ENCODE results near the gene CYP4F12. TPM values are rescaled to one million over a fixed set of nuclear protein-coding genes. Genes with fewer than 3 reads are reported as not detected.
"Not testable (repeated sequence)": the region's sequence is repeated elsewhere in the genome, so short reads cannot be mapped to it uniquely, and the experiment has no call there.

The CYP4F12 gene
- total RNA-seq, 1 donor from 2014 or later, result not detected

DNA sequence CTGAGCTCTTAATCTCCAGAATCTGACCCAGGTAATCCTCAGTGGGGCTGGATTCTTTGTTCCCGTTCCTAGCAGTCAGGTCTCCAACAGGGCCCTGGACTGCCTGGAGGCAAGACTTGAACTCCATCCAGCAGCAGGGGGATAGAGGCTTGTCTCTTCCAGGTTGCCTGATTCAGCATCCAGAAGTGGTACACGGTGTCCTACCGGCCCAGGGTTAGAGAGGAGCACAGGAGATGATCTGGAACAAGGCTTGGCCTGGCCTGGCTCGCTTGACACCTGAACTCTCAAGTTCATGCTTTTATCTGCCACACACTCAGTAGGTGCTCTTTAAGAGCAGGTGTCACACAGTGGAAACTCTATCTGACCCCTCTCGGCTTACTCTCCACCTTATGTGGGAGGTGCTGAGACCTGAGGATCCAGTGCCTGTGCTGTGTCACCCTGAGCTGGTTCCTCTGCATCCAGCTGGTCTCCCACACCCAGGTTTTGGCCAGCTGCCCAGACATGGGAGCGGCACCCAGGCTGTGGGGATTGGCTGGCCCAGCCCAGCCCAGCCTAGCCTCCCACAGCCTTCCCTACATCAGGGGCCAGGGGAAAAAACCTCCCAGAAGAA is 32.5 kb upstream of the CYP4F12 start, which contains the start of gene CYP4F3:
Gene CYP4F3 (plus strand): TSS at position 604 of the 610 bp plus-strand sequence. CDS start 519 bp downstream, outside the sequence.
- H3K4me1 Mint-ChIP-seq (ENCODE audit: low read depth), result no peaks in the 10 kb centered on the region
- H3K27me3 Mint-ChIP-seq (ENCODE audit: low read depth), result no peaks in the 10 kb centered on the region
- H3K36me3 Mint-ChIP-seq (ENCODE audit: low read depth), result no peaks in the 10 kb centered on the region
- H3K27ac Mint-ChIP-seq, result no peak within 1 kb of the TSS
- H3K9me3 Mint-ChIP-seq, result no peaks in the 10 kb centered on the region
- intact Hi-C loops (cut with micrococcal nuclease), result no loop called here
- no peak for DNase-seq (ENCODE audit: low spot score)
- H3K4me3 Mint-ChIP-seq (ENCODE audit: low read depth), result no peak within 1 kb of the TSS

DNA sequence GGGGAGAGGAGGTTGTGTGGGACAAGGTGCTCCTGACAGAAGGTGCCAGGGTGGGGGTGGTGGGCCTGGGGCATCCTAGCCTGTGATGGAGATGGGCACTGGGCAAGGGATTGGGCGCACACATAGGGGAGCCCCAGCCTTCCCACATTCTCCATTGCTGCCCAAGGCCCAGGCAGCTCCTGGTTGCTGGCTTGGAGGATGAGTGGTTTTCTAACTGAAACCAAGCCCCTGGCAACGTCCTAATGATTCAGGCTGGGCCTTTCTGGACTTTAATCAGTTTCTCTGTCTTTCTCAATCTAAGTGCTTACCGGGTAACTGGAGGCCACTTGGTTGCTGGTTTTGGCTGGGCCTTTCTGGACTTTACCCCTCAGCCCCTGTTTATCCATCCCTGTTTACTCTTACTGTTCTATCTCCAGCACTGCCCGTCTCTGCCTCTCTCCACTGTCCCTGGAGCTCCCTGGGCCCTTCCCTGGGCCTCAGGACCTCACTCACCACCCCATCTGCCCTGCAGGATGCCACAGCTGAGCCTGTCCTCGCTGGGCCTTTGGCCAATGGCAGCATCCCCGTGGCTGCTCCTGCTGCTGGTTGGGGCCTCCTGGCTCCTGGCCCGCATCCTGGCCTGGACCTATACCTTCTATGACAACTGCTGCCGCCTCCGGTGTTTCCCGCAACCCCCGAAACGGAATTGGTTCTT is 31.8 kb upstream of the CYP4F12 start:
- DNase-seq (ENCODE audit: low spot score), result no peak
- Mint-ChIP-seq H3K4me1 (ENCODE audit: low read depth) (no peaks in the 10 kb centered on the region), H3K4me3 (ENCODE audit: low read depth) (no peak overlapping the region), H3K27ac (no peak overlapping the region), H3K9me3 (no peaks in the 10 kb centered on the region), H3K27me3 (ENCODE audit: low read depth) (no peaks in the 10 kb centered on the region), H3K36me3 (ENCODE audit: low read depth) (no peaks in the 10 kb centered on the region)
- intact Hi-C loops (cut with micrococcal nuclease), result no loop called here

DNA sequence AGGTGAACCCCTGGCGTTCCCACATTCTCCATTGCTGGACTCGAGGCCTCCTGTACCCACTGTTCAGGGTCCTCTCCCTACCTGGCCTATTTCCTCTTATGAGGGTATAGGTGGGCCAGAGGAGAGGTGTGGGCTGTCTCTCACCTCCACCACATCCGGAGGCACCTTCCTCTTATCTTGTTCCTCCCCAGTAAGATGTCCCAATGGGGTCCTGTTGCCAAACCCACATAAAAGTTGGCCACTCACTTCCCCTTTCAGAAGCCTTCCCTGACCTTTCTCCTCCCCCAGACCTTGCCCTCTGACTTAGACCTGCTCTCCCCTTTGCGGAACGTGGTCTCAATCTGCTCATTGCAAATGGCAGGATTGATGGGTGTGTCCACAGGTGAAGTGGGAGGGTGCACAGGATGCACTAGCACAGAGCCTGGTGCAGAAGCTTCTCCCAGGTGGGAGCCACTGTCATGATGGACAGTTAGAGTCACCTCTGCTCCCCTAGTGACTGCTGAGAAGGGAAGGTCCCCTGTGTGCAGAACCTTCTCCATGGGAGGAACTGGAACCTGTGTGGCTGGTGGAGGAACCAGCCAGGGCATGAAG is 30.9 kb upstream of the CYP4F12 start:
- Mint-ChIP-seq H3K4me3 (ENCODE audit: low read depth) (no peak overlapping the region), H3K36me3 (ENCODE audit: low read depth) (no peaks in the 10 kb centered on the region), H3K27ac (no peak overlapping the region), H3K9me3 (no peaks in the 10 kb centered on the region), H3K27me3 (ENCODE audit: low read depth) (no peaks in the 10 kb centered on the region), H3K4me1 (ENCODE audit: low read depth) (no peaks in the 10 kb centered on the region)
- DNase-seq (ENCODE audit: low spot score), result no peak
- intact Hi-C loops (cut with micrococcal nuclease), result no loop called here

DNA sequence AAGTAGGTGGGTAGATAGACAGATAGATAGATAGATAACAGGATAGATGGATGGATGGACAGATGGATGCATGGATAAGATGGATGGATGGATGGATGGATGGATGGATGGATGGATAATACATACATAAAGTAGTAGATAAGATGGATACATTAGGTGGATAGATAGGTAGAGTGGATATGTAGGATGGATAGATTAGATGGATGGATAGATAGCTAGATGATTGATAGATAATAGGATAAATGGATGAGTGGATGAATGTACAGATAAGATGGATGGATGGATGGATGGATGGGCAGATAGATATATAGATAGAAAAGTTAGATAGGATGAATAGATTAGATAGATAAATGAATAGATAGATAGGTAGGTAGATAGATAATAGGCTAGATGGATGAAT is 30.1 kb upstream of the CYP4F12 start:
- intact Hi-C loops (cut with micrococcal nuclease), result no loop called here
- Mint-ChIP-seq H3K4me3 (ENCODE audit: low read depth) (no peak overlapping the region), H3K4me1 (ENCODE audit: low read depth) (no peaks in the 10 kb centered on the region), H3K27me3 (ENCODE audit: low read depth) (no peaks in the 10 kb centered on the region), H3K36me3 (ENCODE audit: low read depth) (no peaks in the 10 kb centered on the region), H3K27ac (no peak overlapping the region), H3K9me3 (no peaks in the 10 kb centered on the region)
- DNase-seq (ENCODE audit: low spot score), result no peak

DNA sequence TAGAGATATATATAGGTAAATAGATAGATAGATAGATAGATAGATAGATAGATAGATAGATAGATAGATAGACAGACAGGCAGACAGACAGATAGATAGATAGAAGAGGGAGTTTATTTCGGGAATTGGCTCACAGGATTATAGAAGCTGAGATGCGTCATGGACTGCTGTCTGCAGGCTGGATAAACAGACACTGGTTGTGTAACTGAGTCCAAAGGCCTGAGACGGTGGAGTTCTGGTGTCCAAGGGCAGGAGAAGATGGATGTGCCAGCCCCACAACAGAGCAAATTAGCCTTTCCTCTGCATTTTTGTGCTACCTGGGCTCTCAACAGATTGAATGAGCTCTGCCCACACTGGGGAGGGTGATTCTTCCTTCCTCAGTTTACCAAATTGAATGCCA is 29.5 kb upstream of the CYP4F12 start:
- Mint-ChIP-seq H3K9me3 (no peaks in the 10 kb centered on the region), H3K36me3 (ENCODE audit: low read depth) (no peaks in the 10 kb centered on the region), H3K27me3 (ENCODE audit: low read depth) (no peaks in the 10 kb centered on the region), H3K4me1 (ENCODE audit: low read depth) (no peaks in the 10 kb centered on the region), H3K4me3 (ENCODE audit: low read depth) (no peak overlapping the region), H3K27ac (no peak overlapping the region)
- intact Hi-C loops (cut with micrococcal nuclease), result no loop called here
- no peak for DNase-seq (ENCODE audit: low spot score)

DNA sequence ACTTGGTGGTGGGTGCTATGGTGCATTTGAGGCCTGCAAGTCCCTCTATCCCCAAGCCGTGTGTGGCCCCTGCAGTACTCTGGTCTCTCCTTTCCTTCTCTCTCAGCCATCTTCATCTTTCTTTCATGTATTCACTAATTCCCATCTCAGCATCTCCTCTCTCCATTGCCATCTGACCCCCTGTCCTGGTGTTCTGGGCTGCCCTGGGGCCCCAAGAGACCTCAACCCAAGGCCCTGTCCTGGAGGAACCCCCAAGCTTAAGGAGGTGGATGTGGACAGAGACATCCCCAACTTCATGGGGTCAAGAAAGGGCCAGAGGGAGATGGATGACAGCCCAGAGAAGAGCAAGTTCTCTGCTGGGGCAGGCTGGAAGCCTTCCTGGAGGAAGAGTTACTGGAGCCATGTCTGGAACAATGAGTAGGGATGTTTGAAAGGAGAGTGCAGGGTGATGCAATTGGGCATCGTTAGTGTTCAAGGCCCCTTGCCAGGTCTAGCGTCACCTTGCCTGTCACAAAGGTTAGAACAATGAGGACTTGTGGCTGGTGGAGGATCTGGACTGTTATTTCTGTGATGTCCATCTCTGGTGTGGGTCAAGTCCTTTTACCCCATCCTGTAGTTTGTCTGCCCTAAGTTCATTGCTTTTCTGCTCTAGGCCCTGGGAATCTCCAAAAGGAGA is 28.7 kb upstream of the CYP4F12 start:
- no peaks in the 10 kb centered on the region for H3K4me1 Mint-ChIP-seq (ENCODE audit: low read depth)
- H3K4me3 Mint-ChIP-seq (ENCODE audit: low read depth), result no peak overlapping the region
- no peaks in the 10 kb centered on the region for H3K27me3 Mint-ChIP-seq (ENCODE audit: low read depth)
- no peak for DNase-seq (ENCODE audit: low spot score)
- intact Hi-C loops (cut with micrococcal nuclease), result no loop called here
- no peak overlapping the region for H3K27ac Mint-ChIP-seq
- no peaks in the 10 kb centered on the region for H3K9me3 Mint-ChIP-seq
- no peaks in the 10 kb centered on the region for H3K36me3 Mint-ChIP-seq (ENCODE audit: low read depth)

DNA sequence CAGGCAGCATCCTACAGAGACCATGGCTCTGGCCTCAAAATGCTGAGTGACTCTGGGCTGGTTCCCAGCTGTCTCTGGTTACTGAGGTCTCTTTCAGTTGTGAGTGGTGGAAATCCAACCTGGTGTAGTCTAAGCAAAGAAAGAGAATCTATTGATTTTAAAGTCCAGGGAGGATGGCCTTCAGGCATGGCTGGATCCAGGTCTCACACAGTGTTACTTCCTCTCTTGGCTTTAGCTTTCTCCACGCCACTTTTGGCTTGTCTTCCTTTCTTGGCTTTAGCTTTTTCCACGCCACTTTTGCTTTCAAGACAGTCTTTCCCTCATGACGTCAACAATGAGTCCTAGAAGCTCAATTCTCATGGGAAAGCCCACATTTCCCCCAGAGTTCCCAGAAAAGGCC is 28.1 kb upstream of the CYP4F12 start:
- no peak overlapping the region for H3K27ac Mint-ChIP-seq
- H3K27me3 Mint-ChIP-seq (ENCODE audit: low read depth), result no peaks in the 10 kb centered on the region
- no peaks in the 10 kb centered on the region for H3K4me1 Mint-ChIP-seq (ENCODE audit: low read depth)
- intact Hi-C loops (cut with micrococcal nuclease), result no loop called here
- DNase-seq (ENCODE audit: low spot score), result no peak
- no peaks in the 10 kb centered on the region for H3K36me3 Mint-ChIP-seq (ENCODE audit: low read depth)
- H3K4me3 Mint-ChIP-seq (ENCODE audit: low read depth), result no peak overlapping the region
- H3K9me3 Mint-ChIP-seq, result no peaks in the 10 kb centered on the region

DNA sequence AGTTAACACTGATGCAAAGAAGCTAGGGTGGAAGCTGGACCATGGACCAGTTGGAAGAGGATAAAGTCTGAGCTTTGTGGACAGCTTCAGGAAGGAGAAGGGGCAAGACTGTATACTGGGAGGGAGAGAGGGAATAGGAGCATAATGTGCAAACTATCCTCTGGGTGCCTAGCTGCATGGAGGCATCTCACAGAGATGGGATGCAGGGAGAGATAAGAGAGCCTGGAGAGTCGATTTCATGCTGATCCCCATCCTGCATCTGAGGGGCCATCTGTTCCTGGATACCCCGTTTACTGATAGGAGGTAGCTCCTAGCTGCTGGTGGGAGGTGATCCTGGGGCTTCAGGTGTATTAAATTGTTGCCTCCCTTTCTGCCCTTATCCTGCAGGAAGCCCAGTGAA is 23.4 kb upstream of the CYP4F12 start:
- Mint-ChIP-seq H3K36me3 (ENCODE audit: low read depth) (no peaks in the 10 kb centered on the region), H3K9me3 (no peaks in the 10 kb centered on the region), H3K4me1 (ENCODE audit: low read depth) (no peaks in the 10 kb centered on the region), H3K4me3 (ENCODE audit: low read depth) (no peak overlapping the region), H3K27me3 (ENCODE audit: low read depth) (peaks cover 2% of the 10 kb centered on the region), H3K27ac (no peak overlapping the region)
- no peak for DNase-seq (ENCODE audit: low spot score)
- intact Hi-C loops (cut with micrococcal nuclease), result no loop called here

DNA sequence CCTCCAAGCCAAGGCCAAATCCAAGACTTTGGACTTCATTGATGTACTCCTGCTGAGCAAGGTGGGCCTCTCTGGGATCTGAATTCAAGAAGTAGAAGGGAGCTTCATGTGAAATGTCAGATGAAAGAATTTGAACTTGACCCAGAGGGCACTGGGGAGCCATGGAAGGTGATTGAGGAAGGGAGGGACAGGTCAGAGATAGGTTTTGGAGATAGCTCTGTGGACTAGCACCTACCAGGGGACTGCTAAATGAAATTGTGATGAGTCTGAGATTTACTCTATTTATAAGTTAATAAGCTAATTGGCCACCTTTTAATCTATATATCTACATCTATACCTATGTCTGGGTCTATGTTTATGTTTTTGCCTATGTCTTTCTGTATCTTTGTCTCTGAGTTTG is 22.8 kb upstream of the CYP4F12 start:
- intact Hi-C loops (cut with micrococcal nuclease), result not testable (repeated sequence)

DNA sequence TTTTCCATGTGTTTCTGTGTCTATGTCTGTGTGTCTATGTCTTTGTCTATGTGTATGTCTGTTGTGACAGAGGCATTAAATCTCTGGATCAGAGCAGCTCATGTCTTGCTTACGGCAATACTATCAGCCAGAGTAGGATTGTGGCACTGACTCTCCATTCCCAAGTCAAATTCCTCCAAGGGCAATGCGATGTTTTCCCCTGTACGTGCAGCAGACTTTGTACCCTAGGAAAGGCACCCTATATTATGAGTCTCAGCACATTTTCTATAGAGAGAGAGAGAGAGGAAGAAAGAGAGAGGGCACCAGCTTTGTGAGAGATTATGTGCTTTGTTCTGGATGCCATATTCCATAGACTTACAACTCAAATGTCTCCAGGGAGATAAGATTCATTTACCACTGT is 21.1 kb upstream of the CYP4F12 start:
- peaks cover 2% of the 10 kb centered on the region for H3K27me3 Mint-ChIP-seq (ENCODE audit: low read depth)
- DNase-seq (ENCODE audit: low spot score), result no peak
- no peaks in the 10 kb centered on the region for H3K9me3 Mint-ChIP-seq
- H3K4me1 Mint-ChIP-seq (ENCODE audit: low read depth), result no peaks in the 10 kb centered on the region
- intact Hi-C loops (cut with micrococcal nuclease), result no loop called here
- H3K27ac Mint-ChIP-seq, result no peak overlapping the region
- no peak overlapping the region for H3K4me3 Mint-ChIP-seq (ENCODE audit: low read depth)
- H3K36me3 Mint-ChIP-seq (ENCODE audit: low read depth), result no peaks in the 10 kb centered on the region

More for the DNA sequence above, 22.8 kb upstream of the CYP4F12 start:
- H3K9me3 Mint-ChIP-seq; H3K27me3 Mint-ChIP-seq (ENCODE audit: low read depth); H3K27ac Mint-ChIP-seq; DNase-seq (ENCODE audit: low spot score); H3K4me1 Mint-ChIP-seq (ENCODE audit: low read depth); H3K4me3 Mint-ChIP-seq (ENCODE audit: low read depth); H3K36me3 Mint-ChIP-seq (ENCODE audit: low read depth): not testable (repeated sequence)

DNA sequence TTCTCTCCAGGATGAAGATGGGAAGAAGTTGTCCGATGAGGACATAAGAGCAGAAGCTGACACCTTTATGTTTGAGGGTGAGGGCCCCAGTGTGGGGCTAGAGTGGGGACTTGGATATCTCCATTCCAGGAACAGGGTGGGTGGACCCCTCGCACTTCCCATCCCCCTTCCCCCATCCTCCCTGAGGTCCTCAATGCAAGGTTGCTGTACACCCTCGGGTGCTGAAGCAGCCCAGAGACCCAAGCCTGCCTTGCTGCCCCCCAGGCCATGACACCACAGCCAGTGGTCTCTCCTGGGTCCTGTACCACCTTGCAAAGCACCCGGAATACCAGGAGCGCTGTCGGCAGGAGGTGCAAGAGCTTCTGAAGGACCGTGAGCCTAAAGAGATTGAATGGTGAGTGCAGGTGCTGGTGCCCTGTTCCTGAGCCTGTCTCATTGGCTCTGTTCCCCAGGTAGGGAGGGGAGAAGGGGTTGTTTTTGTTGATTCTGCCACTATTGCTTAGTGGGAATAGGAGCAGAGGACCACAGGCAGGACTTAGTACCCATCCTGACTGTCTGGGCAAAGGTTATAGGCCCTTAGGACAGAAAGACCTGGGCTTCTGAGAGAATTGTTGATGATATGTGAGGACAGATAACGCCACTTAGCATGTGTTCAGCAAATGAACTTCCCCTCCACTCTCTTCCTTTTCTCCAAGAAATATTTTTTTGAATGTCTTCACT is 20.2 kb upstream of the CYP4F12 start:
- H3K4me1 Mint-ChIP-seq (ENCODE audit: low read depth), result no peaks in the 10 kb centered on the region
- intact Hi-C loops (cut with micrococcal nuclease), result no loop called here
- H3K36me3 Mint-ChIP-seq (ENCODE audit: low read depth), result no peaks in the 10 kb centered on the region
- no peak overlapping the region for H3K27ac Mint-ChIP-seq
- no peak for DNase-seq (ENCODE audit: low spot score)
- H3K4me3 Mint-ChIP-seq (ENCODE audit: low read depth), result no peak overlapping the region
- no peaks in the 10 kb centered on the region for H3K9me3 Mint-ChIP-seq
- peaks cover 2% of the 10 kb centered on the region for H3K27me3 Mint-ChIP-seq (ENCODE audit: low read depth)

DNA sequence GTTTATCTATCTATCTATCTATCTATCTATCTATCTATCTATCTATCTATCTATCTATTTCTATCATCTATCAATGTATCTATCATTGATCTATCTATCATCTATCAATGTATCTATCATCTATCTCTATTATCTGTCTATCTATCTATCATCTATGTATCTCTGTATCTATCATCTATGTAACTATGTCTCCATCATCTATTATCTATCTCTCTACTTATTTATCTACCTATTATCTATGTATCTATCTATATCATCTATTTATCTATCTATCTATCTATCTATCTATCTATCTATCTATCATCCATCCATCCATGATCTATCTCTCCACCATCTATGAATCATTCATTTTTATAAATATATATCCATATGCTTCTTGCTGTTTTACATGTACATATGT is 16.4 kb upstream of the CYP4F12 start:
- intact Hi-C loops (cut with micrococcal nuclease), result no loop called here
- H3K4me1 Mint-ChIP-seq (ENCODE audit: low read depth), result no peaks in the 10 kb centered on the region

More for the DNA sequence above, 16.4 kb upstream of the CYP4F12 start:
- no peak for DNase-seq (ENCODE audit: low spot score)
- H3K36me3 Mint-ChIP-seq (ENCODE audit: low read depth), result no peaks in the 10 kb centered on the region
- no peaks in the 10 kb centered on the region for H3K9me3 Mint-ChIP-seq
- H3K27ac Mint-ChIP-seq, result no peak overlapping the region
- no peak overlapping the region for H3K4me3 Mint-ChIP-seq (ENCODE audit: low read depth)
- peaks cover 2% of the 10 kb centered on the region for H3K27me3 Mint-ChIP-seq (ENCODE audit: low read depth)

Measured in activated T-helper 2 cell treated with anti-CD3 and anti-CD28 coated beads, Interferon-gamma antibody, Interleukin-2, Interleukin-4, amounts not matched to agents 10 μg/mL and 5 μg/mL and 100 μg/mL, durations not matched to agents 14 hours and 24 hours and 36 hours (primary cell).